Testis (tissue), 3 donors: ENCODE data around the gene KLHL29. TPM values are rescaled to one million over a fixed set of nuclear protein-coding genes. Genes with fewer than 3 reads are reported as not detected.

Experiments used
- DNase-seq: peaks from one replicate; pipeline ENCODE4 v3.0.0-alpha.2; 2019
- H3K27ac ChIP-seq, 2 donors: fragments of 200-600 bp; sonication (generic); one replicate each; pipeline ENCODE4 v1.5.1; 2019
- H3K27me3 ChIP-seq: fragments of 200-600 bp; sonication (generic); one replicate; pipeline ENCODE4 v1.5.1; 2019
- H3K36me3 ChIP-seq: fragments of 200-600 bp; sonication (generic); one replicate; pipeline ENCODE4 v1.5.1; 2017; ENCODE audit warnings: low read depth; ENCODE audit errors: missing control alignments
- H3K4me1 ChIP-seq: fragments of 200-600 bp; sonication (generic); one replicate; pipeline ENCODE4 v1.5.1; 2019
- H3K4me3 ChIP-seq, 2 donors: fragments of 200-600 bp; sonication (generic); one replicate each; pipeline ENCODE4 v1.5.1; 2017 to 2019
- H3K9me3 ChIP-seq: fragments of 200-600 bp; sonication (generic); one replicate; pipeline ENCODE4 v1.5.1; 2017
- POLR2A ChIP-seq: fragments of 450-650 bp; IDR thresholded peaks from one replicate; pipeline ENCODE4 v1.6.1; 2017; ENCODE audit warnings: antibody characterized with exemption, mild to moderate bottlenecking, moderate library complexity
- WGBS, 2 donors: methylation state at CpG; one replicate each; pipeline ENCODE4 v1.1.5; 2018; 5-methylcytosine and 5-hydroxymethylcytosine counted together
- intact Hi-C: fragments of 100-400 bp; cut with DNase I; formaldehyde crosslinking; loops from one replicate; pipeline ENCODE4 v1.15.1; 2023; ENCODE audit warnings: low total_unique reads
- polyA plus RNA-seq: library from polyadenylated mRNA; stranded (reverse); fragments of 350-450 nt; fragmentation: Illumina TruSeq; extraction: RNeasy Lipid Tissue Mini Kit (QIAGEN cat#74804); gene quantifications from one replicate; pipeline ENCODE4 v1.2.3, GENCODE V29; 2014; ENCODE audit warnings: low read depth, low replicate concordance; ENCODE audit not compliant: insufficient read depth
- total RNA-seq, 2 donors: library from RNA; depleted of rRNA; stranded (reverse); fragments of >200 nt; gene quantifications; one replicate each; pipeline ENCODE4 v1.2.3, GENCODE V29; 2016
- TF ChIP-seq, protein P1 (sequence below), 3 experiments: fragments of 450-650 bp in 2 of 3; fragments of 200-600 bp in 1 of 3; sonication (generic) in 1 of 3; IDR thresholded peaks; one replicate each; pipeline ENCODE4 v1.5.1; 2016 to 2019; ENCODE audit warnings: antibody characterized with exemption in 3 of 3, mild to moderate bottlenecking in 2 of 3, moderate library complexity in 1 of 3

KLHL29 gene
- total and polyA plus RNA-seq, 3 donors from 2014 or later = 3.3 to 10.9 (median 7.9) TPM

DNA sequence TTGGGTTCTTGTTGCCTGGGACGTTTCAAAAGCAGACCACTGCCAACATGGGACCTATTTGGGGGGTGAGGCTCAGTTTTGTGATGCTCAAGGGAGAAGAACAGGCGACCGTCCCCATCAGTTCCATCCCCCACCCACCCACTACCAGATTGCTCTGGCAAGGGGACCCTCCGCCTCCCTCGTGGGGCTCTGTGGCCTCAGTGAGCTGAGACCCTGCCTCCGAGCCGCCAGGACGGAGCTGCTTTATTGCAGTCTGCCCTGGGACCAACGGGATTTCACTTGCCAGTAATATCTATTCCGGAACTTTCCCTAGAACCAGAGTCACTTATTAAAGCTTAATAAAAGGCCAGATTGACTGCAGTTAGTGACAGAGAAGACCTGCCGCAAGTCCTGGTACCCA is 146.3 kb downstream of the KLHL29 start:
- Histone ChIP-seq H3K4me3 (no peak overlapping the region), H3K9me3 (no peaks in the 10 kb centered on the region), H3K4me1 (peaks cover 7% of the 10 kb centered on the region), H3K27me3 (no peaks in the 10 kb centered on the region), H3K36me3 (no peaks in the 10 kb centered on the region), H3K27ac (no peak overlapping the region)
- 97% methylated on average over 11 of the region's 11 CpGs for WGBS, 2 donors
- TF ChIP-seq, protein P1, sequence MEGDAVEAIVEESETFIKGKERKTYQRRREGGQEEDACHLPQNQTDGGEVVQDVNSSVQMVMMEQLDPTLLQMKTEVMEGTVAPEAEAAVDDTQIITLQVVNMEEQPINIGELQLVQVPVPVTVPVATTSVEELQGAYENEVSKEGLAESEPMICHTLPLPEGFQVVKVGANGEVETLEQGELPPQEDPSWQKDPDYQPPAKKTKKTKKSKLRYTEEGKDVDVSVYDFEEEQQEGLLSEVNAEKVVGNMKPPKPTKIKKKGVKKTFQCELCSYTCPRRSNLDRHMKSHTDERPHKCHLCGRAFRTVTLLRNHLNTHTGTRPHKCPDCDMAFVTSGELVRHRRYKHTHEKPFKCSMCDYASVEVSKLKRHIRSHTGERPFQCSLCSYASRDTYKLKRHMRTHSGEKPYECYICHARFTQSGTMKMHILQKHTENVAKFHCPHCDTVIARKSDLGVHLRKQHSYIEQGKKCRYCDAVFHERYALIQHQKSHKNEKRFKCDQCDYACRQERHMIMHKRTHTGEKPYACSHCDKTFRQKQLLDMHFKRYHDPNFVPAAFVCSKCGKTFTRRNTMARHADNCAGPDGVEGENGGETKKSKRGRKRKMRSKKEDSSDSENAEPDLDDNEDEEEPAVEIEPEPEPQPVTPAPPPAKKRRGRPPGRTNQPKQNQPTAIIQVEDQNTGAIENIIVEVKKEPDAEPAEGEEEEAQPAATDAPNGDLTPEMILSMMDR (IDR thresholded peaks at IDR 0.05) = no peak
- TF ChIP-seq POLR2A = no peak
- intact Hi-C loops = no loop called here
- no peak for DNase-seq

GRCh38 chr2:23531881-23532280 is 146.9 kb downstream of the KLHL29 start:
- Histone ChIP-seq H3K27me3 (no peaks in the 10 kb centered on the region), H3K4me1 (peaks cover 7% of the 10 kb centered on the region), H3K27ac (no peak overlapping the region), H3K9me3 (no peaks in the 10 kb centered on the region), H3K4me3 (no peak overlapping the region), H3K36me3 (no peaks in the 10 kb centered on the region)
- intact Hi-C loops = no loop called here
- 89 to 94% methylated on average over 8 of the region's 8 CpGs for WGBS, 2 donors
- no peak for DNase-seq
- no peak for TF ChIP-seq POLR2A
- TF ChIP-seq, protein P1 (IDR thresholded peaks at IDR 0.05) = no peak

DNA sequence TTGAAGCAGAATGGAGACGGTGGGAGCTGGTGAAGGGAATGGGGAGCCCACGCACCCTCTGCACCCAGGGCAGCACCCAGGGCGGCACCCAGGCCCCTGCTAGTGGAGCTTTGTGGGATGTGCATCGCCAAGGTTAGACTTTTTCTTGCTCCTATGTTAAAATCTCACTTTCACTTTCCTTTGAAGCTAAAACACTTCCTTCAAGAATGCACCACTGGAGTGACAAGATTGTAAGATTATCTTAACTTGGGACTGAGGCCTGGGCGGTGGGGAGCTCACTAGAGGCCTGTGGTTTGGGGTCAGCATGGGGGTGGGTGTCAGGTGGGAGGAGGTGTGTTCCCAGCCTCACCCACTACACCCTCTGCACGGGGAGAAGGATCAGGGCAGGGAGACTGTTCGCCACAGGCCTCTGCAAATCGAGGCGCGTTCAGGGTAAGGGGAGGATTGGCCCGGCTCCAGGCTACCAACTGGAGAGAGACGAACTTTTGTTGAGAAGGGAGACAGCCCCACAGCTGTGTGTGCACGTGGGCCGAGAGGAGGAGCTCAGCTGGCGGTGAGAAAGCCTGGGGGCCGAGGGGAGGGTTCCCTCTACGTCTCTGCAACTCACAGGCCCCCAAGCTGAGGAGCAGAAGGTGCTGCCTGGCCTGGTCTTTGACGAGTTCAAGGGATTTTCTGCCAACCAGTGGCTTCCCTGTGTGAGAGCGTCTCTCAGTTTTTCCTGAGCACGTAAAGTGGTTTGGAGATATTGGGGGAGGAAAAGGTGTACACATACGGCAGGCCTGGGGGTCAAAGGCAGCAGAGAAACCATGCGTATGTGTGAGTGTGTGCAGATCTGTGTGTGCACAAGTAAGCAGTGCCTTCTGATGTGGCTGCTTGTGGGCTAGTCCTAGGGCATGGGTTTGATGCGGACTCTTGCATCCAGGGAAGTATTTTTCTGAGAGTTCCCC is 147.7 kb downstream of the KLHL29 start:
- no peaks in the 10 kb centered on the region for H3K36me3 ChIP-seq
- H3K27me3 ChIP-seq = no peaks in the 10 kb centered on the region
- H3K9me3 ChIP-seq = no peaks in the 10 kb centered on the region
- peak; percentile 36 for DNase-seq
- no peak overlapping the region for H3K4me3 ChIP-seq
- intact Hi-C loops = no loop called here
- H3K27ac ChIP-seq = no peak overlapping the region
- 52 to 75% methylated on average over 12 to 23 of the region's 23 CpGs for WGBS, 2 donors
- H3K4me1 ChIP-seq = peaks cover 7% of the 10 kb centered on the region
- TF ChIP-seq, protein P1 (IDR thresholded peaks at IDR 0.05) = no peak
- no peak for TF ChIP-seq POLR2A

- TF ChIP-seq, protein P1 (IDR thresholded peaks at IDR 0.05) = no peak
- no peak for TF ChIP-seq POLR2A
- no peaks in the 10 kb centered on the region for H3K36me3 ChIP-seq
- intact Hi-C loops = no loop called here
- H3K9me3 ChIP-seq = no peaks in the 10 kb centered on the region
- no peak overlapping the region for H3K27ac ChIP-seq
- H3K27me3 ChIP-seq = no peaks in the 10 kb centered on the region
- no peak overlapping the region for H3K4me3 ChIP-seq
- no peak for DNase-seq
- H3K4me1 ChIP-seq = peaks cover 7% of the 10 kb centered on the region
- 84 to 87% methylated on average over 9 of the region's 9 CpGs for WGBS, 2 donors
Measured at GRCh38 chr2:23533338-23533695, 148.3 kb downstream of the KLHL29 start.

DNA sequence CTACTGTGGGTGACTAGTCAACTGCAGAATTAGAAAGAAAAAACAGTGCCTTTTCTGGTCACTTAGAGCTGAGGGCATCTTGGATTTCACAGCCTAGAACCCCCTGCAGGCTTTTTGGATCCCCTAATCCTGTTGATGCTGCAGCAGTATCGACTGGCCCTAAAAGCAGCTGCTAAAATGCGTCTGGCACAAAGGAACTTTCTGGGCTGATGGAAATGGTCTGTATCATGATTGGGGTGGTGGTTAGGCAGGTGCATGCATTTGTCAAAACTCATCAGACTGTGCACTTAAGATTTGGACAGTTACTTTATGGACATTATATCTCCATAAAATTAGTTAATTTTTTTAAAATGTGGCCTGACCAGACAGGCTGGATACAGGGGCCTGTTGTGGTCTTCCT is 149.8 kb downstream of the KLHL29 start:
- 60 to 65% methylated on average over 2 of the region's 2 CpGs for WGBS, 2 donors
- intact Hi-C loops = no loop called here
- Histone ChIP-seq H3K27me3 (no peaks in the 10 kb centered on the region), H3K36me3 (no peaks in the 10 kb centered on the region), H3K27ac (no peak overlapping the region), H3K4me3 (no peak overlapping the region), H3K9me3 (no peaks in the 10 kb centered on the region), H3K4me1 (peaks cover 7% of the 10 kb centered on the region)
- TF ChIP-seq, protein P1 (IDR thresholded peaks at IDR 0.05) = no peak
- no peak for TF ChIP-seq POLR2A
- no peak for DNase-seq
